Measurements from ENCODE around the gene DAPK1.
"Not testable (repeated sequence)": the region's sequence is repeated elsewhere in the genome, so short reads cannot be mapped to it uniquely, and the experiment has no call there.

The DAPK1 gene

DNA sequence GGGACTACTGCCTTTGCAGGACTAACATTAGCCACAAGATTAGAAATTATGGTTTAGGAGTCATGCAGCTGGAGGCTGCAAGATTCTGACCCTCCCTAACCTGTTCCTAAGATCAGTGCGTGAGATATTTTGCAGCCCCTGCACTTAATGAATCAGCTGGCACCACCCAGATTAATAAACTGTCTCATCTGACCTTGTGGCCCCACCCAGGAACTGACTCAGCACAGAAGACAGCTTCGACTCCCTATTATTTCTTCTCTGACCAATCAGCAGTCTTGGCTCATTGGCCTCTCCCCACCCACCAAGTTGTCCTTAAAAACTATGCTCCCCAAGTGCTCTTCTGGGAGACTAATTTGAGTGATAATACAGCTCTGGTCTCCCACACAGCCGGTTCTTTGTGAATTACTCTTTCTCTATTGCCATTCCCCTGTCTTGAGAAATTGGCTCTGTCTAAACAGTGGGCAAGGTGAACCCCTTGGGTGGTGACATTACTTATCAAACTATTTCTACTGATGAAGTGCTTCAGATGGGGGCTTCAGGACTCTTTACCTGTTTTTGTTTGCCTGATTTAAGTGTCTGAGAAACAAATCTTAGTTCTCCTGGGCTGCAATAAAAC, 245.3 kb downstream of the DAPK1 start:
- TF ChIP-seq, protein P1, sequence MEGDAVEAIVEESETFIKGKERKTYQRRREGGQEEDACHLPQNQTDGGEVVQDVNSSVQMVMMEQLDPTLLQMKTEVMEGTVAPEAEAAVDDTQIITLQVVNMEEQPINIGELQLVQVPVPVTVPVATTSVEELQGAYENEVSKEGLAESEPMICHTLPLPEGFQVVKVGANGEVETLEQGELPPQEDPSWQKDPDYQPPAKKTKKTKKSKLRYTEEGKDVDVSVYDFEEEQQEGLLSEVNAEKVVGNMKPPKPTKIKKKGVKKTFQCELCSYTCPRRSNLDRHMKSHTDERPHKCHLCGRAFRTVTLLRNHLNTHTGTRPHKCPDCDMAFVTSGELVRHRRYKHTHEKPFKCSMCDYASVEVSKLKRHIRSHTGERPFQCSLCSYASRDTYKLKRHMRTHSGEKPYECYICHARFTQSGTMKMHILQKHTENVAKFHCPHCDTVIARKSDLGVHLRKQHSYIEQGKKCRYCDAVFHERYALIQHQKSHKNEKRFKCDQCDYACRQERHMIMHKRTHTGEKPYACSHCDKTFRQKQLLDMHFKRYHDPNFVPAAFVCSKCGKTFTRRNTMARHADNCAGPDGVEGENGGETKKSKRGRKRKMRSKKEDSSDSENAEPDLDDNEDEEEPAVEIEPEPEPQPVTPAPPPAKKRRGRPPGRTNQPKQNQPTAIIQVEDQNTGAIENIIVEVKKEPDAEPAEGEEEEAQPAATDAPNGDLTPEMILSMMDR (IDR thresholded peaks at IDR 0.05; ENCODE audit: low read depth, low read length, missing control alignments) = no peak
- no peak overlapping the region for H3K4me3 ChIP-seq (ENCODE audit: low read depth, low read length)
- in situ Hi-C loops (cut with HindIII; ENCODE audit: low sequenced_read_pairs) = no loop called here
- no peak for DNase-seq (ENCODE audit: low read depth)

DNA sequence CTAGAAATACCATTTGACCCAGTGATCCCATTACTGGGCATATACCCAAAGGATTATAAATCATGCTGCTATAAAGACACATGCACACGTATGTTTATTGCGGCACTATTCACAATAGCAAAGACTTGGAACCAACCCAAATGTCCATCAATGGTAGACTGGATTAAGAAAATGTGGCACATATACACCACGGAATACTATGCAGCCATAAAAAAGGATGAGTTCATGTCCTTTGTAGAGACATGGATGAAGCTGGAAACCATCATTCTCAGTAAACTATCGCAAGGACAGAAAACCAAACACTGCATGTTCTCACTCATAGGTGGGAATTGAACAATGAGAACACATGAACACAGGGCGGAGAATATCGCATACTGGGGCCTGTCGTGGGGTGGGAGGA, 246.6 kb downstream of the DAPK1 start:
- DNase-seq (ENCODE audit: low read depth); in situ Hi-C loops (cut with HindIII; ENCODE audit: low sequenced_read_pairs): not testable (repeated sequence)

DNA sequence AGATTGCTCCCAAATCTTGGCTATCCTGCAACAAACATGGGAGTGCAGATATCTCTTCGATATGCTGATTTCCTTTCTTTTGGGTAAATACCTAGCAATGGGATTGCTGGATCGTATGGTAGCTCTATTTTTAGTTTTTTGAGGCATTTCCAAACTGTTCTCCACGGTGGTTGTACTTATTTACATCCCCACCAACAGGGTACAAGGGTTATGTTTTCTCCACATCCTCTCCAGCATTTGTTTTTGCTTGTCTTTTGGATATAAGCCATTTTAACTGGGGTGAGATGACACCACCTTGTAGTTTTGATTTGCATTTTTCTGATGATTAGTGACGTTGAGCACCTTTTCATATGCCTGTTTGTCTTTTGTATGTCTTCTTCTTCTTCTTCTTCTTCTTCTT, 248.5 kb downstream of the DAPK1 start:
- DNase-seq (ENCODE audit: low read depth) = no peak
- no peak overlapping the region for H3K4me3 ChIP-seq (ENCODE audit: low read depth, low read length)
- TF ChIP-seq, protein P1 (IDR thresholded peaks at IDR 0.05; ENCODE audit: low read depth, low read length, missing control alignments) = no peak
- in situ Hi-C loops (cut with HindIII; ENCODE audit: low sequenced_read_pairs) = loop anchor here (5.0 kb wide), 2 partner anchors 56 to 91 kb away; no protein-coding TSS in a partner anchor

More for the DNA sequence above, 246.6 kb downstream of the DAPK1 start:
- H3K4me3 ChIP-seq (ENCODE audit: low read depth, low read length) = not testable (repeated sequence)

DNA sequence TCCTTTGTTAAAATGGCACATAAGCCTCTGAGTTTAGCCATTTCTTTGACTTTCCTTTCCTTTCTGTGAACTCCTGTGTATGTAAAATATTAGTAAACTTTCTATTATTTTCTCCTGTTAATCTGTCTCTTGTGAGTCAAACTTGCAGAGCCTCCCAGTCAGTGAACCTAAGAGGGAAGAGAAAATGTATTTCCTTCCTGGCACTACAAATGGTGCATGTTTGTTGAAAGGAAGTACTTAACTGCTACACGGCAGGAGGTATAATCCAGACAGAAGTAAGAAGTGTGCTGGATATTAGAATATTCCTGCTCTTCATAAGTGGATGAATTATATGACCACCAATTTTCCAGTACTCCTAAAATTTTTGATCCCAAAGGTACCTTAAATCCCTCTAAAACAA, 251.2 kb downstream of the DAPK1 start:
- no peak overlapping the region for H3K4me3 ChIP-seq (ENCODE audit: low read depth, low read length)
- in situ Hi-C loops (cut with HindIII; ENCODE audit: low sequenced_read_pairs) = loop anchor here (5.0 kb wide), 2 partner anchors 53 to 88 kb away; no protein-coding TSS in a partner anchor
- TF ChIP-seq, protein P1 (IDR thresholded peaks at IDR 0.05; ENCODE audit: low read depth, low read length, missing control alignments) = no peak
- no peak for DNase-seq (ENCODE audit: low read depth)

DNA sequence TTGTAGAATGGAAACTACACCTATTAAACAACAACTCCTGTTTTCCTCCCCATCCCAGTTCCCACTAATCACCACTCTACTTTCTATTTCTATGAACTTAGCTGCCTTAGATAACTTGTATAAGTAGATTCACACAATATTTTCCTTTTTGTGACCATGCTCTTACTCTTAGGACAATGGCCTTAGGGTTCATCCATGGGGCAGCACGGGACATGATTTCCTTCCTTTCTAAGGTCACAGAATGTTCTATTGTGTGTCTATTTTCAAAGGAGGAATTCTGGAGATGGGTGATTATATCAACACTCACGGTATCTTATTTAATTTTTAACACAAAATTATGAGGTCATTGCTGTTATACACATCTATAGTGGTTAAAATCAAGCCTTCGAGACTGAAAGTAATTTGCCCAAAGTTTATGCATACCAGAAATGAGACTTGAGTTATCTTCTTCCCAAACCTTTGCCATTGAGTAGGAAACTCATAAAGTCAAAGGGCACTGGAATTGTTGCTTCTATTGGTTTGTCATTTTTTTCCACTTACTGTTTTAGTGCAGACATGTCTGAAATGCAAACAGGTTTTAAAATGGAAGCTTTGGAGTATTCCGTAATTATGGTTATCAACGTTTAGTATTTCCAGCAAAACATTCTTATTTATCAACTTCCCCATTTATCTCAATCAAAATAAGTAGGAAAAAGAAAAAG, 251.8 kb downstream of the DAPK1 start:
- in situ Hi-C loops (cut with HindIII; ENCODE audit: low sequenced_read_pairs) = loop anchor here (5.0 kb wide), 2 partner anchors 53 to 88 kb away; no protein-coding TSS in a partner anchor
- TF ChIP-seq, protein P1 (IDR thresholded peaks at IDR 0.05; ENCODE audit: low read depth, low read length, missing control alignments) = no peak
- no peak overlapping the region for H3K4me3 ChIP-seq (ENCODE audit: low read depth, low read length)
- no peak for DNase-seq (ENCODE audit: low read depth)

DNA sequence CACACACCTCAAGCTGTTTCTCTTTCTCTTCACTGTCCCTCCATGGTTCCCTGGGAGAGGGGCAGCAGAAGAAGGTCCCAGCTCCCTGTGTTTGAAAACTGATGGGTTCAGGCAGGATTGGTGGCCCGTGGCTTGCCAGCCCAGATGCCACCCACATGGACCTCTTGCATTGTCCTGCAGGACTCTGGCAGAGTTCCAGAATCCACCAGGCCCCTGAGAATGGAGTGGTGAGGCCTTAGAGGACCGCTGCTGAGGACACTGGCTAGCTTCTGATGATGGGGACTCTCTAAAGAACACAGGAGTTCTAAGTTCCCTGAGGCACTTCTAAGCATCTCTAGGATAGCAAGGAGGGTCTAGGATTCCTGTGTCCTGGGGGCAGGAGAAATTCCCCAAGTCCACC, 253.1 kb downstream of the DAPK1 start:
- no peak overlapping the region for H3K4me3 ChIP-seq (ENCODE audit: low read depth, low read length)
- TF ChIP-seq, protein P1 (IDR thresholded peaks at IDR 0.05; ENCODE audit: low read depth, low read length, missing control alignments) = no peak
- DNase-seq (ENCODE audit: low read depth) = no peak
- in situ Hi-C loops (cut with HindIII; ENCODE audit: low sequenced_read_pairs) = no loop called here

DNA sequence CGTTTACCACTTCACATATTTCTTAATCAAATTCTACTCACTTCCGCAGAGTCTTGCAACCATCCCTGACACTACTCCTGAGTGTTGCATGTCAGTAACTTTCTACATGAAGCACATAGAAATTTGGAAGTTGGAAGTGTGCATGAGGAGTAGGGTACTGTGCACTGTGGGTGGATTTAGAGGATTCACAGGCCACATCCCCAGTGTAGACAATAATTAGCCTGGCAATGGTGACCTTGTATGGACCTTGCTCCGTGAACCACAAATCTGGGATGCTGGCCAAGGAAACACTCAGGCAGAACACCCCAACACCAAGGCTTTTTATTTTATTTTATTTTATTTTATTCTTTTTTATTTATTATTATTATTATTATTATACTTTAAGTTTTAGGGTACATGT, 253.8 kb downstream of the DAPK1 start:
- TF ChIP-seq, protein P1 (IDR thresholded peaks at IDR 0.05; ENCODE audit: low read depth, low read length, missing control alignments) = no peak
- in situ Hi-C loops (cut with HindIII; ENCODE audit: low sequenced_read_pairs) = no loop called here
- H3K4me3 ChIP-seq (ENCODE audit: low read depth, low read length) = no peak overlapping the region
- no peak for DNase-seq (ENCODE audit: low read depth)
